HuH-7 (cell line): ENCODE measurements around the gene KATNAL2.

ENCODE experiments used
- DNase-seq: peaks from one replicate; pipeline ENCODE4 v3.0.0; 2011; ENCODE audit warnings: low spot score

The KATNAL2 gene

GRCh38 chr18:47035156-47035671, 117.8 kb downstream of the KATNAL2 start, which contains the start of gene ELOA2:
ELOA2 (minus strand) TSS chr18:47035621; CDS start chr18:47035264, 357 bp downstream.
- DNase-seq: no peak

- peak; percentile 51 for DNase-seq
These were observed 119.0 kb downstream of the KATNAL2 start for GRCh38 chr18:47036298-47036874.

- DNase-seq: no peak
These were observed 119.7 kb downstream of the KATNAL2 start for GRCh38 chr18:47036927-47037578.

GRCh38 chr18:47040982-47041381, 123.6 kb downstream of the KATNAL2 start:
- DNase-seq: no peak

GRCh38 chr18:47050468-47050867, 133.1 kb downstream of the KATNAL2 start:
- DNase-seq: peak; percentile 14

GRCh38 chr18:47054369-47054768, 137.0 kb downstream of the KATNAL2 start:
- DNase-seq: no peak

- no peak for DNase-seq
These were observed 145.1 kb downstream of the KATNAL2 start for GRCh38 chr18:47062471-47062870.

GRCh38 chr18:47063096-47063495, 145.7 kb downstream of the KATNAL2 start:
- DNase-seq: no peak

GRCh38 chr18:47067648-47068047, 150.2 kb downstream of the KATNAL2 start:
- DNase-seq: no peak

- no peak for DNase-seq
These were observed 157.9 kb downstream of the KATNAL2 start for GRCh38 chr18:47075098-47075883.

GRCh38 chr18:47077111-47077510, 159.7 kb downstream of the KATNAL2 start:
- DNase-seq: no peak

GRCh38 chr18:47080872-47081271, 163.5 kb downstream of the KATNAL2 start:
- no peak for DNase-seq

- no peak for DNase-seq
These were observed 164.2 kb downstream of the KATNAL2 start for GRCh38 chr18:47081578-47081977.

GRCh38 chr18:47087676-47088075, 170.3 kb downstream of the KATNAL2 start:
- no peak for DNase-seq

GRCh38 chr18:47095810-47096209, 178.4 kb downstream of the KATNAL2 start:
- no peak for DNase-seq

GRCh38 chr18:47100212-47100831, 182.9 kb downstream of the KATNAL2 start:
- peak; percentile 18 for DNase-seq

GRCh38 chr18:47108373-47108772, 191.0 kb downstream of the KATNAL2 start:
- DNase-seq: no peak

- DNase-seq: no peak
These were observed 191.6 kb downstream of the KATNAL2 start for GRCh38 chr18:47108998-47109405.

GRCh38 chr18:47109720-47110119, 192.3 kb downstream of the KATNAL2 start:
- no peak for DNase-seq

- DNase-seq: no peak
These were observed 193.3 kb downstream of the KATNAL2 start for GRCh38 chr18:47110492-47111274.

- no peak for DNase-seq
These were observed 196.6 kb downstream of the KATNAL2 start for GRCh38 chr18:47113796-47114540.
